K562 (cell line): ENCODE results near the gene FAAP24. TPM values are rescaled to one million over a fixed set of nuclear protein-coding genes. Genes with fewer than 3 reads are reported as not detected.
"Not testable (repeated sequence)": the region's sequence is repeated elsewhere in the genome, so short reads cannot be mapped to it uniquely, and the experiment has no call there.

Source experiments
- ATAC-seq: fragments of 200-7000 bp; cut with Tn5 transposase; 3 replicates; pipeline ENCODE4 v1.9.1; 2020; ENCODE audit warnings: moderate library complexity
- BruUV-seq: library from RNA; stranded (reverse); fragments of 400-500 nt; replicated peaks from 2 replicates; lab custom pipeline; 2021; lab: Mats Ljungman, UMichigan
- CTCF ChIA-PET: fragments of 300-600 bp; formaldehyde crosslinking; extraction: SDS; loops from one replicate; lab custom pipeline; 2021; ENCODE audit warnings: low intra/inter-chr PET ratio; lab: Yijun Ruan, JAX
- POLR2A ChIA-PET: fragments of 300-600, 350-650 bp; sonication (Branson Sonifier 250); formaldehyde crosslinking; extraction: SDS; loops from one replicate; lab custom pipeline; 2021; ENCODE audit warnings: antibody characterized with exemption, inconsistent platforms; lab: Yijun Ruan, JAX
- DNase-seq, 4 experiments: peaks; one replicate each; pipeline versions ENCODE4 v3.0.0 to v3.0.0-alpha.2; 2011 to 2018; ENCODE audit warnings: low spot score in 3 of 4, mixed read lengths in 3 of 4; ENCODE audit errors: extremely low read depth in 1 of 4
- FAIRE-seq: peaks from 2 replicates; lab custom pipeline; 2011; peaks lifted over from hg19 to GRCh38; lab: Jason Lieb, UNC
- H2AFZ ChIP-seq: 2 replicates; pipeline ENCODE4 v1.6.0; 2011; ENCODE audit warnings: low read depth, low read length, control low read depth, inconsistent platforms
- H3K27ac ChIP-seq: fragments of 200-600 bp; 3 replicates; pipeline ENCODE4 v1.8.0; 2011; ENCODE audit warnings: low read depth, mild to moderate bottlenecking, control low read depth, inconsistent platforms, low read length, moderate library complexity, mixed read lengths; ENCODE audit errors: extremely low read depth
- H3K27me3 ChIP-seq, 2 experiments: fragments of 300-600 bp in 1 of 2; 2 replicates in 1 of 2; 3 replicates in 1 of 2; pipeline versions ENCODE4 v1.6.0 to v1.8.0; 2011; ENCODE audit warnings: inconsistent platforms in 2 of 2, low read length in 2 of 2, mild to moderate bottlenecking in 1 of 2, mixed read lengths in 1 of 2, moderate library complexity in 1 of 2; ENCODE audit not compliant: control insufficient read depth in 2 of 2, insufficient read depth in 2 of 2
- H3K36me3 ChIP-seq: fragments of 300-600 bp; 3 replicates; pipeline ENCODE4 v1.8.0; 2011; ENCODE audit warnings: mild to moderate bottlenecking, low read length, inconsistent platforms; ENCODE audit not compliant: control insufficient read depth, insufficient read depth
- H3K4me1 ChIP-seq, 2 experiments: fragments of 200-600 bp in 1 of 2; replicated peaks in 1 of 2; 2 replicates in 1 of 2; 3 replicates in 1 of 2; pipeline versions ENCODE4 v1.5.1 to v1.8.0; 2011; ENCODE audit warnings: inconsistent platforms in 2 of 2, low read length in 2 of 2, mild to moderate bottlenecking in 1 of 2, mixed read lengths in 1 of 2, moderate library complexity in 1 of 2; ENCODE audit not compliant: control insufficient read depth in 2 of 2, insufficient read depth in 2 of 2
- H3K4me2 ChIP-seq: 2 replicates; pipeline ENCODE4 v1.6.1; 2011; ENCODE audit warnings: low read length, control low read depth, inconsistent platforms, mixed read lengths; ENCODE audit not compliant: insufficient read depth
- H3K4me3 ChIP-seq: fragments of 200-600 bp; sonication (generic), shearing (Covaris generic); 2 replicates; pipeline ENCODE4 v1.5.1; 2016; ENCODE audit warnings: control low read depth, inconsistent platforms
- H3K79me2 ChIP-seq: fragments of 200-600 bp; 3 replicates; pipeline ENCODE4 v1.8.0; 2011; ENCODE audit warnings: low read length, inconsistent platforms; ENCODE audit not compliant: control insufficient read depth, insufficient read depth
- H3K9ac ChIP-seq, 2 experiments: 2 replicates each; pipeline versions ENCODE4 v1.6.0 to v1.6.1; 2011; ENCODE audit warnings: low read depth in 2 of 2, low read length in 2 of 2, control low read depth in 1 of 2, inconsistent platforms in 1 of 2, mild to moderate bottlenecking in 1 of 2, mixed read lengths in 1 of 2; ENCODE audit not compliant: insufficient read depth in 1 of 2
- H3K9me1 ChIP-seq: one replicate; pipeline ENCODE4 v1.6.0; 2011; ENCODE audit warnings: inconsistent platforms, mild to moderate bottlenecking, low read length, moderate library complexity; ENCODE audit not compliant: control insufficient read depth, insufficient read depth
- H3K9me3 ChIP-seq: replicated peaks from 2 replicates; pipeline ENCODE4 v1.5.1; 2011; ENCODE audit warnings: low read depth, low read length, inconsistent platforms; ENCODE audit not compliant: control insufficient read depth, insufficient read depth
- H4K20me1 ChIP-seq: replicated peaks from 2 replicates; pipeline ENCODE4 v1.6.1; 2011; ENCODE audit warnings: low read length, inconsistent platforms, mixed read lengths; ENCODE audit not compliant: control insufficient read depth, insufficient read depth
- NFIX ChIP-seq: fragments of 250-450 bp; sonication (Bioruptor Pico); IDR thresholded peaks from 2 replicates; pipeline ENCODE4 v1.4.0; 2020; ENCODE audit warnings: low read depth, mild to moderate bottlenecking, moderate library complexity
- WGBS: fragments of 100-300 bp; shearing (Covaris generic); methylation state at CpG from one replicate; pipeline ENCODE4 v1.1.6; 2016; ENCODE audit warnings: low coverage, mixed read lengths; ENCODE audit not compliant: insufficient coverage; ENCODE audit errors: missing lambda C conversion rate; 5-methylcytosine and 5-hydroxymethylcytosine counted together
- in situ Hi-C: fragments of 300-500 bp; cut with MboI; formaldehyde crosslinking; loops from 4 replicates; pipeline ENCODE4 v1.15.0; 2018; ENCODE audit warnings: inconsistent platforms, mixed read lengths
- intact Hi-C: fragments of 100-400 bp; cut with micrococcal nuclease; formaldehyde crosslinking; loops from 2 replicates; pipeline ENCODE4 v1.14.2; 2022
- polyA plus RNA-seq, 8 experiments: library from polyadenylated mRNA; depleted of rRNA in 4 of 8; stranded (reverse) in 5 of 8; unstranded in 3 of 8; fragments of >200 nt; fragmentation: Nextera tagmentation in 2 of 8; fragmentation: Illumina TruSeq in 1 of 8; extraction: Ambion mirVana in 2 of 8; extraction: Trizol in 1 of 8; gene quantifications; 2 replicates each; pipeline versions ENCODE4 v1.2.1 to v1.2.3, GENCODE V29; 2011 to 2014; ENCODE audit warnings: inconsistent platforms in 1 of 8, missing spikeins in 1 of 8
- total RNA-seq, 7 experiments: library from RNA; depleted of rRNA in 6 of 7; stranded (reverse); fragments of >200 nt in 6 of 7; fragmentation: Illumina TruSeq in 2 of 7; extraction: Trizol in 2 of 7; gene quantifications; 2 replicates each; pipeline versions ENCODE4 v1.2.1 to v1.2.3, GENCODE V29; 2011 to 2021; ENCODE audit warnings: low replicate concordance in 1 of 7
- TF ChIP-seq, protein P1 (sequence below): fragments of 250-450 bp; sonication (Bioruptor Pico); IDR thresholded peaks from 2 replicates; pipeline ENCODE4 v1.5.1; 2021; ENCODE audit warnings: mild to moderate bottlenecking
- TF ChIP-seq, protein P2 (sequence below): fragments of 450-650 bp; formaldehyde crosslinking; IDR thresholded peaks from 2 replicates; pipeline ENCODE4 v1.4.0; 2020; ENCODE audit warnings: mild to moderate bottlenecking, moderate library complexity

The FAAP24 gene
- total and polyA plus RNA-seq, 9 of the 15 experiments (the other 6 are each of a cell fraction or from before 2014, with no cell fraction given), result 4.6 to 21.6 (median 8.2) TPM

DNA sequence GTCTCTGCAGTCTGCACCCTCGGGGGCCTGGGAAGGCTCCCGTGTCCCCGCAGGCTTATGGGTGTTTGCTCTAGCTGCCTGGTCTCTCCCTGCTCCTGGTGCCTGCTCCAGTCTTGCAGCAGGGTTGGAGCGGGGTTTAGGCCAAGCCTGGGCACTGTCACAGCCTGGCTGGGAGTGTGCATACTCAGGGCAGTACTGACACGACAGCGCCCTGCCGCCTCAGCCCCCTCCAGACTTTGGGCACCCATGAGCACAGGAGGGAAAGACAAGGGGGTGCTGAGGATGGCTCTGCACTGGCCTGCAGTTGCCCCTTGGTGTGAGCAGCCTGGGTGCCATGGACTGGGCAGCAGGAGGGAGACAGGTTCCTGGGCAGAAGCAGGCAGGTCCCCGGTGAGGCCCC, 36.0 kb upstream of the FAAP24 start:
- Histone ChIP-seq H4K20me1 (no peaks in the 10 kb centered on the region), H2AFZ (no peak overlapping the region), H3K4me3 (no peak overlapping the region), H3K9ac (no peak overlapping the region; a peak in 1 of 4 replicates), H3K9me1 (no peaks in the 10 kb centered on the region), H3K4me1 (no peaks in the 10 kb centered on the region), H3K27ac (no peak overlapping the region), H3K36me3 (no peaks in the 10 kb centered on the region), H3K79me2 (no peaks in the 10 kb centered on the region), H3K4me2 (no peak overlapping the region), H3K9me3 (no peaks in the 10 kb centered on the region), H3K27me3 (no peaks in the 10 kb centered on the region)
- CTCF ChIA-PET, result no interaction called here
- 18% methylated on average over 8 of the region's 8 CpGs for WGBS
- no TSS peak for BruUV-seq
- POLR2A ChIA-PET, result interaction anchor here (0.6 to 1.0 kb wide), 2 partner anchors 16 to 352 kb away, joined by 3 read pairs; no protein-coding TSS in a partner anchor
- ATAC-seq (no peak), FAIRE-seq (no peak), DNase-seq (no peak)
- intact Hi-C loops (no loop called here), in situ Hi-C loops (no loop called here)
- TF ChIP-seq, protein P1, sequence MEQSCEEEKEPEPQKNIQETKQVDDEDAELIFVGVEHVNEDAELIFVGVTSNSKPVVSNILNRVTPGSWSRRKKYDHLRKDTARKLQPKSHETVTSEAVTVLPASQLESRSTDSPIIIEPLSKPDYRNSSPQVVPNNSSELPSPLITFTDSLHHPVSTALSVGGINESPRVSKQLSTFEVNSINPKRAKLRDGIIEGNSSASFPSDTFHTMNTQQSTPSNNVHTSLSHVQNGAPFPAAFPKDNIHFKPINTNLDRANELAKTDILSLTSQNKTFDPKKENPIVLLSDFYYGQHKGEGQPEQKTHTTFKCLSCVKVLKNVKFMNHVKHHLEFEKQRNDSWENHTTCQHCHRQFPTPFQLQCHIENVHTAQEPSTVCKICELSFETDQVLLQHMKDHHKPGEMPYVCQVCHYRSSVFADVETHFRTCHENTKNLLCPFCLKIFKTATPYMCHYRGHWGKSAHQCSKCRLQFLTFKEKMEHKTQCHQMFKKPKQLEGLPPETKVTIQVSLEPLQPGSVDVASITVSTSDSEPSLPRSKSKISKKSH (CRISPR knock-in tag), result no peak
- no peak for TF ChIP-seq NFIX (CRISPR knock-in tag)
- TF ChIP-seq, protein P2, sequence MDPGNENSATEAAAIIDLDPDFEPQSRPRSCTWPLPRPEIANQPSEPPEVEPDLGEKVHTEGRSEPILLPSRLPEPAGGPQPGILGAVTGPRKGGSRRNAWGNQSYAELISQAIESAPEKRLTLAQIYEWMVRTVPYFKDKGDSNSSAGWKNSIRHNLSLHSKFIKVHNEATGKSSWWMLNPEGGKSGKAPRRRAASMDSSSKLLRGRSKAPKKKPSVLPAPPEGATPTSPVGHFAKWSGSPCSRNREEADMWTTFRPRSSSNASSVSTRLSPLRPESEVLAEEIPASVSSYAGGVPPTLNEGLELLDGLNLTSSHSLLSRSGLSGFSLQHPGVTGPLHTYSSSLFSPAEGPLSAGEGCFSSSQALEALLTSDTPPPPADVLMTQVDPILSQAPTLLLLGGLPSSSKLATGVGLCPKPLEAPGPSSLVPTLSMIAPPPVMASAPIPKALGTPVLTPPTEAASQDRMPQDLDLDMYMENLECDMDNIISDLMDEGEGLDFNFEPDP (CRISPR knock-in tag), result no peak

- BruUV-seq, H3K36me3 ChIP-seq, intact Hi-C loops, H3K9me1 ChIP-seq, H2AFZ ChIP-seq, H3K4me1 ChIP-seq, H3K27ac ChIP-seq, FAIRE-seq, H3K79me2 ChIP-seq, in situ Hi-C loops, DNase-seq, H3K4me3 ChIP-seq, H3K9ac ChIP-seq, H4K20me1 ChIP-seq, CTCF ChIA-PET, H3K27me3 ChIP-seq, H3K9me3 ChIP-seq, ATAC-seq, H3K4me2 ChIP-seq: not testable (repeated sequence)
- 33% methylated on average over 5 of the region's 5 CpGs for WGBS
- POLR2A ChIA-PET, result interaction anchor here (0.6 to 1.4 kb wide), 2 partner anchors 11 to 12 kb away, joined by 4 read pairs; no protein-coding TSS in a partner anchor
Measured at GRCh38 chr19:32941273-32941672, 30.8 kb upstream of the FAAP24 start.
